KMS-11 (cell line): ENCODE results near the gene DHX38.

Source experiments
- H2AFZ ChIP-seq: fragments of 200-600 bp; sonication (generic); 2 replicates; pipeline ENCODE4 v1.6.1; 2016; ENCODE audit warnings: antibody characterized with exemption, mixed run types, low read depth
- H3K27ac ChIP-seq: fragments of 200-600 bp; sonication (generic); 2 replicates; pipeline ENCODE4 v1.6.1; 2016; ENCODE audit warnings: mild to moderate bottlenecking, mixed run types
- H3K27me3 ChIP-seq: fragments of 200-600 bp; sonication (generic); 2 replicates; pipeline ENCODE4 v1.6.1; 2017; ENCODE audit warnings: mild to moderate bottlenecking, low read depth, mixed run types, moderate library complexity; ENCODE audit not compliant: insufficient read depth
- H3K36me3 ChIP-seq: fragments of 200-600 bp; sonication (generic); 2 replicates; pipeline ENCODE4 v1.6.1; 2017; ENCODE audit warnings: mild to moderate bottlenecking, mixed run types; ENCODE audit not compliant: insufficient read depth
- H3K4me1 ChIP-seq: fragments of 200-600 bp; sonication (generic); 2 replicates; pipeline ENCODE4 v1.6.1; 2016; ENCODE audit warnings: mild to moderate bottlenecking, low read depth, mixed run types; ENCODE audit not compliant: poor library complexity, severe bottlenecking
- H3K4me2 ChIP-seq: fragments of 200-600 bp; sonication (generic); 2 replicates; pipeline ENCODE4 v1.7.0; 2016; ENCODE audit warnings: mild to moderate bottlenecking, mixed run types
- H3K4me3 ChIP-seq: fragments of 200-600 bp; sonication (generic); IDR thresholded peaks from 2 replicates; pipeline ENCODE4 v1.6.1; 2017; ENCODE audit warnings: low read depth, low read length, mixed read lengths; ENCODE audit not compliant: insufficient read depth
- H3K79me2 ChIP-seq: fragments of 200-600 bp; sonication (generic); 2 replicates; pipeline ENCODE4 v1.6.1; 2016; ENCODE audit warnings: low read depth, mixed run types; ENCODE audit not compliant: insufficient read depth
- H3K9ac ChIP-seq: fragments of 200-600 bp; sonication (generic); 2 replicates; pipeline ENCODE4 v1.6.1; 2016; ENCODE audit warnings: mild to moderate bottlenecking, mixed run types
- H4K20me1 ChIP-seq: fragments of 200-600 bp; sonication (generic); 2 replicates; pipeline ENCODE4 v1.6.1; 2016; ENCODE audit warnings: mild to moderate bottlenecking, mixed run types; ENCODE audit not compliant: insufficient read depth
- TF ChIP-seq, protein P1 (sequence below): fragments of 200-600 bp; sonication (generic); conservative IDR thresholded peaks from 2 replicates; pipeline ENCODE4 v1.6.1; 2017; ENCODE audit warnings: low read depth, mild to moderate bottlenecking, antibody characterized with exemption, low read length, moderate library complexity, mixed read lengths

DHX38 gene

DNA sequence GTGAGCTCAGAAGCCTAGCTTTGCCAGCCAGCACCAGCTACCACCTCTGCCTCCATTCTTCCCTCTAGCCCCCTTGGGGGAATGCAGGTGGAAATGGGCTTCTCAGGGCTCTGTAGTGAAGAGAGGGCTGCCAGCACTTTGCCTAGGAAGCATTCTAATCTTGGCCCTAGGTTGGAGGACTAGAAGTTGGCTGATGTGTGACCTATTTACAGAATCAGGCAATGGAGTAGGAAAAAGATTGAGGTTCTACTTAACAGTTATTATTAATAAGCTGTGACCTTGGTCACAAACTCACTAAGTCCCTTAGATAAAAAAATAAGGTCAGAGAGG, 19.9 kb downstream of the DHX38 start:
- H3K4me2 ChIP-seq: no peak overlapping the region
- H3K4me3 ChIP-seq: no peak overlapping the region
- H3K27ac ChIP-seq: no peak overlapping the region
- H3K9ac ChIP-seq: no peak overlapping the region
- no peaks in the 10 kb centered on the region for H4K20me1 ChIP-seq
- no peaks in the 10 kb centered on the region for H3K36me3 ChIP-seq
- H3K27me3 ChIP-seq: no peaks in the 10 kb centered on the region
- no peaks in the 10 kb centered on the region for H3K4me1 ChIP-seq
- no peaks in the 10 kb centered on the region for H3K79me2 ChIP-seq
- no peak overlapping the region for H2AFZ ChIP-seq
- TF ChIP-seq, protein P1, sequence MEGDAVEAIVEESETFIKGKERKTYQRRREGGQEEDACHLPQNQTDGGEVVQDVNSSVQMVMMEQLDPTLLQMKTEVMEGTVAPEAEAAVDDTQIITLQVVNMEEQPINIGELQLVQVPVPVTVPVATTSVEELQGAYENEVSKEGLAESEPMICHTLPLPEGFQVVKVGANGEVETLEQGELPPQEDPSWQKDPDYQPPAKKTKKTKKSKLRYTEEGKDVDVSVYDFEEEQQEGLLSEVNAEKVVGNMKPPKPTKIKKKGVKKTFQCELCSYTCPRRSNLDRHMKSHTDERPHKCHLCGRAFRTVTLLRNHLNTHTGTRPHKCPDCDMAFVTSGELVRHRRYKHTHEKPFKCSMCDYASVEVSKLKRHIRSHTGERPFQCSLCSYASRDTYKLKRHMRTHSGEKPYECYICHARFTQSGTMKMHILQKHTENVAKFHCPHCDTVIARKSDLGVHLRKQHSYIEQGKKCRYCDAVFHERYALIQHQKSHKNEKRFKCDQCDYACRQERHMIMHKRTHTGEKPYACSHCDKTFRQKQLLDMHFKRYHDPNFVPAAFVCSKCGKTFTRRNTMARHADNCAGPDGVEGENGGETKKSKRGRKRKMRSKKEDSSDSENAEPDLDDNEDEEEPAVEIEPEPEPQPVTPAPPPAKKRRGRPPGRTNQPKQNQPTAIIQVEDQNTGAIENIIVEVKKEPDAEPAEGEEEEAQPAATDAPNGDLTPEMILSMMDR: no peak

GRCh38 chr16:72120026-72120425, 26.4 kb downstream of the DHX38 start:
- Histone ChIP-seq H3K4me3 (no peak overlapping the region), H3K4me2 (no peak overlapping the region), H2AFZ (no peak overlapping the region), H3K79me2 (no peaks in the 10 kb centered on the region), H3K4me1 (peaks cover 6% of the 10 kb centered on the region), H3K36me3 (no peaks in the 10 kb centered on the region), H3K27ac (no peak overlapping the region), H4K20me1 (no peaks in the 10 kb centered on the region), H3K27me3 (no peaks in the 10 kb centered on the region), H3K9ac (no peak overlapping the region)
- TF ChIP-seq, protein P1: no peak

GRCh38 chr16:72122308-72122707, 28.7 kb downstream of the DHX38 start:
- H3K4me3 ChIP-seq: no peak overlapping the region
- H3K79me2 ChIP-seq: no peaks in the 10 kb centered on the region

GRCh38 chr16:72122916-72123315, 29.3 kb downstream of the DHX38 start:
- Histone ChIP-seq H4K20me1 (no peaks in the 10 kb centered on the region), H3K27ac (no peak overlapping the region), H3K4me2 (no peak overlapping the region), H3K79me2 (no peaks in the 10 kb centered on the region), H3K9ac (no peak overlapping the region), H3K27me3 (no peaks in the 10 kb centered on the region), H3K4me3 (no peak overlapping the region), H3K36me3 (no peaks in the 10 kb centered on the region), H2AFZ (no peak overlapping the region), H3K4me1 (peaks cover 8% of the 10 kb centered on the region)
- TF ChIP-seq, protein P1: no peak

More at GRCh38 chr16:72122308-72122707, 28.7 kb downstream of the DHX38 start:
- Histone ChIP-seq H3K36me3 (no peaks in the 10 kb centered on the region), H3K9ac (no peak overlapping the region), H3K27ac (no peak overlapping the region), H3K4me2 (no peak overlapping the region), H2AFZ (no peak overlapping the region), H4K20me1 (no peaks in the 10 kb centered on the region), H3K27me3 (no peaks in the 10 kb centered on the region), H3K4me1 (peaks cover 8% of the 10 kb centered on the region)
- TF ChIP-seq, protein P1: no peak
